HEK293 (cell line): ENCODE results near the gene CELF4.

ENCODE experiments used
- CTCF ChIA-PET: fragments of 350-600 bp; formaldehyde crosslinking; extraction: SDS; loops from one replicate; lab custom pipeline; 2021; ENCODE audit warnings: antibody characterized with exemption; lab: Yijun Ruan, JAX
- POLR2A ChIA-PET: fragments of 300-600 bp; formaldehyde crosslinking; extraction: SDS; loops from one replicate; lab custom pipeline; 2020; ENCODE audit warnings: antibody characterized with exemption, inconsistent platforms; lab: Yijun Ruan, JAX
- H3K27ac ChIP-seq: fragments of 200-500 bp; sonication (Bioruptor generic); 2 replicates; pipeline ENCODE4 v1.5.1; 2014; ENCODE audit warnings: low read depth, low read length, control low read depth, inconsistent platforms; ENCODE audit errors: extremely low read depth
- H3K36me3 ChIP-seq, 2 experiments: fragments of 200-500 bp in 1 of 2; sonication (Bioruptor generic) in 1 of 2; 1 replicate in 1 of 2; 2 replicates in 1 of 2; pipeline ENCODE4 v1.5.1; 2014 to 2017; ENCODE audit warnings: inconsistent platforms in 2 of 2, low read length in 2 of 2; ENCODE audit not compliant: control insufficient read depth in 2 of 2, insufficient read depth in 1 of 2
- H3K4me1 ChIP-seq: fragments of 200-500 bp; sonication (Bioruptor generic); 2 replicates; pipeline ENCODE4 v1.5.1; 2014; ENCODE audit warnings: mild to moderate bottlenecking, low read length, inconsistent platforms; ENCODE audit not compliant: control insufficient read depth, insufficient read depth
- H3K4me3 ChIP-seq: 2 replicates; pipeline ENCODE4 v1.5.1; 2011; ENCODE audit warnings: low read depth, mild to moderate bottlenecking, control low read depth, low read length, moderate library complexity
- H3K9me3 ChIP-seq: fragments of 200-500 bp; sonication (Bioruptor generic); 2 replicates; pipeline ENCODE4 v1.5.1; 2014; ENCODE audit warnings: low read depth, low read length, inconsistent platforms; ENCODE audit not compliant: control insufficient read depth, insufficient read depth
- EGR2 ChIP-seq: fragments of 450-650 bp; formaldehyde crosslinking; IDR thresholded peaks from 2 replicates; pipeline ENCODE4 v1.5.1; 2016; ENCODE audit warnings: low read depth, missing biosample characterization, missing genetic modification characterization
- KLF7 ChIP-seq: fragments of 450-650 bp; formaldehyde crosslinking; IDR thresholded peaks from 2 replicates; pipeline ENCODE4 v1.5.1; 2016; ENCODE audit warnings: missing biosample characterization, missing genetic modification characterization, borderline replicate concordance
- KLF8 ChIP-seq: fragments of 450-650 bp; formaldehyde crosslinking; IDR thresholded peaks from 2 replicates; pipeline ENCODE4 v1.5.1; 2016; ENCODE audit warnings: missing biosample characterization, missing genetic modification characterization
- SP7 ChIP-seq: fragments of 450-650 bp; formaldehyde crosslinking; IDR thresholded peaks from 2 replicates; pipeline ENCODE4 v1.5.1; 2016; ENCODE audit warnings: missing biosample characterization, missing genetic modification characterization
- YY1 ChIP-seq: fragments of 450-650 bp; formaldehyde crosslinking; IDR thresholded peaks from 2 replicates; pipeline ENCODE4 v1.5.1; 2018; ENCODE audit warnings: missing biosample characterization, missing genetic modification characterization
- ZBTB26 ChIP-seq: fragments of 450-650 bp; formaldehyde crosslinking; optimal IDR thresholded peaks from 2 replicates; pipeline ENCODE3; 2016; ENCODE audit warnings: missing biosample characterization, mild to moderate bottlenecking, missing genetic modification characterization
- ZFHX2 ChIP-seq: fragments of 450-650 bp; formaldehyde crosslinking; conservative IDR thresholded peaks from 2 replicates; pipeline ENCODE4 v1.5.1; 2016; ENCODE audit warnings: missing biosample characterization, missing genetic modification characterization
- ZNF148 ChIP-seq: fragments of 450-650 bp; formaldehyde crosslinking; IDR thresholded peaks from 2 replicates; pipeline ENCODE4 v1.5.0; 2017; ENCODE audit warnings: missing biosample characterization, missing genetic modification characterization, borderline replicate concordance
- ZNF155 ChIP-seq: fragments of 450-650 bp; formaldehyde crosslinking; IDR thresholded peaks from 2 replicates; pipeline ENCODE4 v1.5.1; 2016; ENCODE audit warnings: missing biosample characterization, missing genetic modification characterization
- ZNF16 ChIP-seq: fragments of 450-650 bp; formaldehyde crosslinking; IDR thresholded peaks from 2 replicates; pipeline ENCODE4 v1.5.1; 2016; ENCODE audit warnings: low read depth, missing biosample characterization, missing genetic modification characterization
- ZNF175 ChIP-seq: fragments of 450-650 bp; formaldehyde crosslinking; IDR thresholded peaks from 2 replicates; pipeline ENCODE4 v1.5.1; 2016; ENCODE audit warnings: missing biosample characterization, missing genetic modification characterization
- ZNF184 ChIP-seq: fragments of 450-650 bp; IDR thresholded peaks from 2 replicates; pipeline ENCODE4 v1.5.1; 2018; ENCODE audit warnings: missing biosample characterization, mild to moderate bottlenecking, missing genetic modification characterization
- ZNF2 ChIP-seq: fragments of 450-650 bp; formaldehyde crosslinking; IDR thresholded peaks from 2 replicates; pipeline ENCODE4 v1.5.1; 2016; ENCODE audit warnings: missing biosample characterization, missing genetic modification characterization
- ZNF23 ChIP-seq: fragments of 450-650 bp; formaldehyde crosslinking; IDR thresholded peaks from 2 replicates; pipeline ENCODE4 v1.5.1; 2016; ENCODE audit warnings: missing biosample characterization, missing genetic modification characterization, borderline replicate concordance
- ZNF324 ChIP-seq: fragments of 450-650 bp; formaldehyde crosslinking; IDR thresholded peaks from 2 replicates; pipeline ENCODE4 v1.5.1; 2016; ENCODE audit warnings: missing biosample characterization, missing genetic modification characterization
- ZNF341 ChIP-seq: fragments of 450-650 bp; formaldehyde crosslinking; IDR thresholded peaks from 2 replicates; pipeline ENCODE4; 2016; ENCODE audit warnings: low read depth, missing biosample characterization, missing genetic modification characterization
- ZNF394 ChIP-seq: fragments of 450-650 bp; formaldehyde crosslinking; IDR thresholded peaks from 2 replicates; pipeline ENCODE4 v1.5.1; 2016; ENCODE audit warnings: missing biosample characterization, missing genetic modification characterization, mild to moderate bottlenecking, moderate library complexity, borderline replicate concordance
- ZNF426 ChIP-seq: fragments of 450-650 bp; formaldehyde crosslinking; IDR thresholded peaks from 2 replicates; pipeline ENCODE4 v1.5.1; 2017; ENCODE audit warnings: missing biosample characterization, missing genetic modification characterization, mild to moderate bottlenecking, inconsistent platforms, moderate library complexity
- ZNF677 ChIP-seq: fragments of 450-650 bp; IDR thresholded peaks from 2 replicates; pipeline ENCODE4 v1.5.0; 2018; ENCODE audit warnings: missing biosample characterization, mild to moderate bottlenecking, missing genetic modification characterization, moderate library complexity
- ZNF747 ChIP-seq: fragments of 450-650 bp; formaldehyde crosslinking; IDR thresholded peaks from 2 replicates; pipeline ENCODE4 v1.5.1; 2016; ENCODE audit warnings: missing biosample characterization, missing genetic modification characterization
- ZNF785 ChIP-seq: fragments of 450-650 bp; formaldehyde crosslinking; IDR thresholded peaks from 2 replicates; pipeline ENCODE4 v1.5.1; 2016; ENCODE audit warnings: missing biosample characterization, missing genetic modification characterization
- TF ChIP-seq, protein P1 (sequence below): fragments of 450-650 bp; formaldehyde crosslinking; IDR thresholded peaks from 2 replicates; pipeline ENCODE4 v1.5.1; 2016; ENCODE audit warnings: missing biosample characterization, missing genetic modification characterization
- TF ChIP-seq, protein P2 (sequence below): fragments of 450-650 bp; formaldehyde crosslinking; conservative IDR thresholded peaks from 2 replicates; pipeline ENCODE4 v1.5.1; 2016; ENCODE audit warnings: low read depth, missing biosample characterization, missing genetic modification characterization
- TF ChIP-seq, protein P3 (sequence below): fragments of 450-650 bp; formaldehyde crosslinking; IDR thresholded peaks from 2 replicates; pipeline ENCODE4 v1.5.1; 2017; ENCODE audit warnings: missing biosample characterization, missing genetic modification characterization

CELF4 gene

DNA sequence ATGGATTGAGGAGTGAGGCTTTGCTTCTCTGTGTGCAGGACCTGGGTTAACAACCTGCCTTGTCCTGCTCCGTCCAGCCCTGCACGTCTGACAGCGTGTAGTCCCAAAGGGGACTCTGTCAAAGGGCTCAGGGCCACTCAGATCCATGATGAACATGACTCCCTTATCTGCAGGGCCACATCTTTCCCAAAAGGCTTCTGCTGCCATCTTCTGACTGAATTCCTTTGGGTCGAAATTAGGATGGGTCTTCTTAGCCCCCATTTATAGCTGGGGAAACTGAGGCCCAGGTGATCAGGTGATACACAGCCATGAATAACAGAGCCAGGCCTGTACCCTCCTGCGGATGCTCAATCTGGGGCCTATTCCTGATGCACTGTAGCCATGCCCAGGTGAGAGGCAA lies 109.2 kb downstream of the CELF4 start:
- ChIA-PET CTCF (no interaction called here), POLR2A (no interaction called here)
- no peaks in the 10 kb centered on the region for H3K9me3 ChIP-seq
- no peak for TF ChIP-seq KLF8 (tag by site-specific recombination)
- TF ChIP-seq ZNF426, result no peak
- no peak for TF ChIP-seq ZNF175 (tag by site-specific recombination)
- no peak for TF ChIP-seq ZNF677 (tag by site-specific recombination)
- no peak for TF ChIP-seq ZNF16 (tag by site-specific recombination)
- no peak for TF ChIP-seq ZNF785 (tag by site-specific recombination)
- no peak for TF ChIP-seq ZNF23
- no peak for TF ChIP-seq ZNF155 (tag by site-specific recombination)
- no peak for TF ChIP-seq ZNF2 (tag by site-specific recombination)
- no peak for TF ChIP-seq YY1 (tag by site-specific recombination)
- no peak for TF ChIP-seq ZNF394 (tag by site-specific recombination)
- TF ChIP-seq ZNF341 (tag by site-specific recombination), result no peak
- no peak for TF ChIP-seq SP7 (tag by site-specific recombination)
- no peak for TF ChIP-seq ZBTB26 (tag by site-specific recombination)
- TF ChIP-seq ZNF148 (tag by site-specific recombination), result no peak
- TF ChIP-seq, protein P1, sequence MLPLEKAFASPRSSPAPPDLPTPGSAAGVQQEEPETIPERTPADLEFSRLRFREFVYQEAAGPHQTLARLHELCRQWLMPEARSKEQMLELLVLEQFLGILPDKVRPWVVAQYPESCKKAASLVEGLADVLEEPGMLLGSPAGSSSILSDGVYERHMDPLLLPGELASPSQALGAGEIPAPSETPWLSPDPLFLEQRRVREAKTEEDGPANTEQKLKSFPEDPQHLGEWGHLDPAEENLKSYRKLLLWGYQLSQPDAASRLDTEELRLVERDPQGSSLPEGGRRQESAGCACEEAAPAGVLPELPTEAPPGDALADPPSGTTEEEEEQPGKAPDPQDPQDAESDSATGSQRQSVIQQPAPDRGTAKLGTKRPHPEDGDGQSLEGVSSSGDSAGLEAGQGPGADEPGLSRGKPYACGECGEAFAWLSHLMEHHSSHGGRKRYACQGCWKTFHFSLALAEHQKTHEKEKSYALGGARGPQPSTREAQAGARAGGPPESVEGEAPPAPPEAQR, result no peak
- no peak for TF ChIP-seq ZNF324 (tag by site-specific recombination)
- no peak for TF ChIP-seq ZFHX2 (tag by site-specific recombination)
- no peak for TF ChIP-seq ZNF184 (tag by site-specific recombination)
- H3K4me3 ChIP-seq, result no peak overlapping the region
- no peaks in the 10 kb centered on the region for H3K36me3 ChIP-seq
- no peaks in the 10 kb centered on the region for H3K4me1 ChIP-seq
- no peak overlapping the region for H3K27ac ChIP-seq

- ChIA-PET POLR2A (no interaction called here), CTCF (interaction anchor here (1.0 kb wide), 2 partner anchors 23 to 68 kb away, joined by 3 read pairs; no protein-coding TSS in a partner anchor)
- Histone ChIP-seq H3K4me1 (no peaks in the 10 kb centered on the region), H3K4me3 (no peak overlapping the region), H3K36me3 (no peaks in the 10 kb centered on the region), H3K9me3 (no peaks in the 10 kb centered on the region), H3K27ac (no peak overlapping the region)
- TF ChIP-seq, protein P2, sequence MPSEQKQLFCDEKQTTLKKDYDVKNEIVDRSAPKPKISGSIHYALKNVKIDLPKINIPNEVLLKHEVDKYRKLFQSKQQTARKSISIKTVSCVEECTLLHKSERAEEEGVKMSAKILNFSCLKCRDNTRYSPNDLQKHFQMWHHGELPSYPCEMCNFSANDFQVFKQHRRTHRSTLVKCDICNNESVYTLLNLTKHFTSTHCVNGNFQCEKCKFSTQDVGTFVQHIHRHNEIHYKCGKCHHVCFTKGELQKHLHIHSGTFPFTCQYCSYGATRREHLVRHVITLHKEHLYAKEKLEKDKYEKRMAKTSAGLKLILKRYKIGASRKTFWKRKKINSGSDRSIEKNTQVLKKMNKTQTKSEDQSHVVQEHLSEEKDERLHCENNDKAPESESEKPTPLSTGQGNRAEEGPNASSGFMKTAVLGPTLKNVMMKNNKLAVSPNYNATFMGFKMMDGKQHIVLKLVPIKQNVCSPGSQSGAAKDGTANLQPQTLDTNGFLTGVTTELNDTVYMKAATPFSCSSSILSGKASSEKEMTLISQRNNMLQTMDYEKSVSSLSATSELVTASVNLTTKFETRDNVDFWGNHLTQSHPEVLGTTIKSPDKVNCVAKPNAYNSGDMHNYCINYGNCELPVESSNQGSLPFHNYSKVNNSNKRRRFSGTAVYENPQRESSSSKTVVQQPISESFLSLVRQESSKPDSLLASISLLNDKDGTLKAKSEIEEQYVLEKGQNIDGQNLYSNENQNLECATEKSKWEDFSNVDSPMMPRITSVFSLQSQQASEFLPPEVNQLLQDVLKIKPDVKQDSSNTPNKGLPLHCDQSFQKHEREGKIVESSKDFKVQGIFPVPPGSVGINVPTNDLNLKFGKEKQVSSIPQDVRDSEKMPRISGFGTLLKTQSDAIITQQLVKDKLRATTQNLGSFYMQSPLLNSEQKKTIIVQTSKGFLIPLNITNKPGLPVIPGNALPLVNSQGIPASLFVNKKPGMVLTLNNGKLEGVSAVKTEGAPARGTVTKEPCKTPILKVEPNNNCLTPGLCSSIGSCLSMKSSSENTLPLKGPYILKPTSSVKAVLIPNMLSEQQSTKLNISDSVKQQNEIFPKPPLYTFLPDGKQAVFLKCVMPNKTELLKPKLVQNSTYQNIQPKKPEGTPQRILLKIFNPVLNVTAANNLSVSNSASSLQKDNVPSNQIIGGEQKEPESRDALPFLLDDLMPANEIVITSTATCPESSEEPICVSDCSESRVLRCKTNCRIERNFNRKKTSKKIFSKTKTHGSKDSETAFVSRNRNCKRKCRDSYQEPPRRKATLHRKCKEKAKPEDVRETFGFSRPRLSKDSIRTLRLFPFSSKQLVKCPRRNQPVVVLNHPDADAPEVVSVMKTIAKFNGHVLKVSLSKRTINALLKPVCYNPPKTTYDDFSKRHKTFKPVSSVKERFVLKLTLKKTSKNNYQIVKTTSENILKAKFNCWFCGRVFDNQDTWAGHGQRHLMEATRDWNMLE (tag by site-specific recombination), result no peak
- no peak for TF ChIP-seq EGR2
- TF ChIP-seq ZFHX2 (tag by site-specific recombination), result no peak
- no peak for TF ChIP-seq ZNF747 (tag by site-specific recombination)
- TF ChIP-seq ZNF324 (tag by site-specific recombination), result no peak
- TF ChIP-seq, protein P3, sequence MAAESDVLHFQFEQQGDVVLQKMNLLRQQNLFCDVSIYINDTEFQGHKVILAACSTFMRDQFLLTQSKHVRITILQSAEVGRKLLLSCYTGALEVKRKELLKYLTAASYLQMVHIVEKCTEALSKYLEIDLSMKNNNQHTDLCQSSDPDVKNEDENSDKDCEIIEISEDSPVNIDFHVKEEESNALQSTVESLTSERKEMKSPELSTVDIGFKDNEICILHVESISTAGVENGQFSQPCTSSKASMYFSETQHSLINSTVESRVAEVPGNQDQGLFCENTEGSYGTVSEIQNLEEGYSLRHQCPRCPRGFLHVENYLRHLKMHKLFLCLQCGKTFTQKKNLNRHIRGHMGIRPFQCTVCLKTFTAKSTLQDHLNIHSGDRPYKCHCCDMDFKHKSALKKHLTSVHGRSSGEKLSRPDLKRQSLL (tag by site-specific recombination), result no peak
- no peak for TF ChIP-seq KLF7 (tag by site-specific recombination)
Observed at GRCh38 chr18:37453752-37454151, 111.8 kb downstream of the CELF4 start.
